Neural progenitor cell (in vitro differentiated cells): Measurements from ENCODE around the gene AHNAK2.

Source experiments
- EZH2 ChIP-seq: fragments of 200-600 bp; sonication (generic); IDR thresholded peaks from 2 replicates; pipeline ENCODE4 v1.6.1; 2017; ENCODE audit warnings: antibody characterized with exemption, mild to moderate bottlenecking, moderate library complexity
- TF ChIP-seq, protein P1 (sequence below): fragments of 200-600 bp; sonication (generic); IDR thresholded peaks from 2 replicates; pipeline ENCODE4 v1.5.1; 2017; ENCODE audit warnings: antibody characterized with exemption, mild to moderate bottlenecking

- TF ChIP-seq, protein P1, sequence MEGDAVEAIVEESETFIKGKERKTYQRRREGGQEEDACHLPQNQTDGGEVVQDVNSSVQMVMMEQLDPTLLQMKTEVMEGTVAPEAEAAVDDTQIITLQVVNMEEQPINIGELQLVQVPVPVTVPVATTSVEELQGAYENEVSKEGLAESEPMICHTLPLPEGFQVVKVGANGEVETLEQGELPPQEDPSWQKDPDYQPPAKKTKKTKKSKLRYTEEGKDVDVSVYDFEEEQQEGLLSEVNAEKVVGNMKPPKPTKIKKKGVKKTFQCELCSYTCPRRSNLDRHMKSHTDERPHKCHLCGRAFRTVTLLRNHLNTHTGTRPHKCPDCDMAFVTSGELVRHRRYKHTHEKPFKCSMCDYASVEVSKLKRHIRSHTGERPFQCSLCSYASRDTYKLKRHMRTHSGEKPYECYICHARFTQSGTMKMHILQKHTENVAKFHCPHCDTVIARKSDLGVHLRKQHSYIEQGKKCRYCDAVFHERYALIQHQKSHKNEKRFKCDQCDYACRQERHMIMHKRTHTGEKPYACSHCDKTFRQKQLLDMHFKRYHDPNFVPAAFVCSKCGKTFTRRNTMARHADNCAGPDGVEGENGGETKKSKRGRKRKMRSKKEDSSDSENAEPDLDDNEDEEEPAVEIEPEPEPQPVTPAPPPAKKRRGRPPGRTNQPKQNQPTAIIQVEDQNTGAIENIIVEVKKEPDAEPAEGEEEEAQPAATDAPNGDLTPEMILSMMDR: no peak
- TF ChIP-seq EZH2: no peak
These were observed 82.9 kb downstream of the AHNAK2 start for GRCh38 chr14:104895207-104895785.
